ENCODE results near the gene RTL10. TPM values are rescaled to one million over a fixed set of nuclear protein-coding genes. Genes with fewer than 3 reads are reported as not detected.

Gene RTL10
- polyA plus RNA-seq, 1 donor from 2014 or later = 11.7 TPM

DNA sequence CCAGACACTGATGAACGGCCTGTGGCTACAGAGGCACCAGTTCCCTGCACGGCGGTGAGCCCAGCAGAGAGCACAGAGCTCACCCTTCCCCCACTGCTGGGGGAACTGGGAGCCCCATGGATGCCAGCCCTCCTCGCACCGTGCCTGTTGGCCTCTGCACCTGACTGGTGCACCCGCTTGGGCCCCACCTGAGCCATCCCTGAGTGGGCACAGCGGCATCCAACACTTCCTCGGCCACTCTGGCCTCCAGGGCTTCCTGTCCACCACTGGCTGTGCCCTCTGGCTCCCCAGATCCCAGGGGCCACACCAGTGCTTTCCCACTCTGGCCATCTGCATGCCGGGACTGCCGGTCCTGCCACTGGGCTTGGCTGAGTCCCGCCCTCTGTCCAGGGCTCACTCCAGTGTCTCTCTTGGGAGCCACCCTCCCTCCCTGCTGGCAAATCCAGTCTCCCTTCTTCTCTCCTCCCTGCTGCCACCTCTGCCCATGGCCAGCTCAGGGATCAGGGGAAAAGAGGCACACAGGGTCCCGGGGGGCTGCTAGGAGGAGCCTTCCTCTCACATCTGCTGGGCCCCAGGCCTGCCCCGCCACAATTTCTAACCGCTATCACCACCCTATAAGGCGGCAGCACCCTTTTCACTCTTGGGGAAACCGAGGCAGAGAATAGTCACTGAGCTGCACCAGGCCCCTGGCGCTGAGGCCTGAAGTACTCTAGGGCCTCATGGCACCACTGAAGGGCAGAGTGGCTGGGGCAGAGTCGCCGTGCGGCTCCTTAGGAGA lies 33.0 kb downstream of the RTL10 start:
- TF ChIP-seq RAD21 (conservative IDR thresholded peaks at IDR 0.05) (no peak), MXI1 (conservative IDR thresholded peaks at IDR 0.05; ENCODE audit: poor library complexity, severe bottlenecking) (no peak), SMC3 (conservative IDR thresholded peaks at IDR 0.05; ENCODE audit: poor library complexity) (no peak), POLR2AphosphoS5 (IDR thresholded peaks at IDR 0.05) (no peak), EZH2 (IDR thresholded peaks at IDR 0.05; ENCODE audit: borderline replicate concordance, insufficient read depth, low read length, poor library complexity, severe bottlenecking) (no peak), TAF1 (IDR thresholded peaks at IDR 0.05; ENCODE audit: low read depth) (no peak), EP300 (conservative IDR thresholded peaks at IDR 0.05; ENCODE audit: poor library complexity, severe bottlenecking) (no peak)
- TF ChIP-seq, protein P1, sequence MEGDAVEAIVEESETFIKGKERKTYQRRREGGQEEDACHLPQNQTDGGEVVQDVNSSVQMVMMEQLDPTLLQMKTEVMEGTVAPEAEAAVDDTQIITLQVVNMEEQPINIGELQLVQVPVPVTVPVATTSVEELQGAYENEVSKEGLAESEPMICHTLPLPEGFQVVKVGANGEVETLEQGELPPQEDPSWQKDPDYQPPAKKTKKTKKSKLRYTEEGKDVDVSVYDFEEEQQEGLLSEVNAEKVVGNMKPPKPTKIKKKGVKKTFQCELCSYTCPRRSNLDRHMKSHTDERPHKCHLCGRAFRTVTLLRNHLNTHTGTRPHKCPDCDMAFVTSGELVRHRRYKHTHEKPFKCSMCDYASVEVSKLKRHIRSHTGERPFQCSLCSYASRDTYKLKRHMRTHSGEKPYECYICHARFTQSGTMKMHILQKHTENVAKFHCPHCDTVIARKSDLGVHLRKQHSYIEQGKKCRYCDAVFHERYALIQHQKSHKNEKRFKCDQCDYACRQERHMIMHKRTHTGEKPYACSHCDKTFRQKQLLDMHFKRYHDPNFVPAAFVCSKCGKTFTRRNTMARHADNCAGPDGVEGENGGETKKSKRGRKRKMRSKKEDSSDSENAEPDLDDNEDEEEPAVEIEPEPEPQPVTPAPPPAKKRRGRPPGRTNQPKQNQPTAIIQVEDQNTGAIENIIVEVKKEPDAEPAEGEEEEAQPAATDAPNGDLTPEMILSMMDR (IDR thresholded peaks at IDR 0.05; ENCODE audit: poor library complexity, severe bottlenecking) = no peak
- TF ChIP-seq, protein P2, sequence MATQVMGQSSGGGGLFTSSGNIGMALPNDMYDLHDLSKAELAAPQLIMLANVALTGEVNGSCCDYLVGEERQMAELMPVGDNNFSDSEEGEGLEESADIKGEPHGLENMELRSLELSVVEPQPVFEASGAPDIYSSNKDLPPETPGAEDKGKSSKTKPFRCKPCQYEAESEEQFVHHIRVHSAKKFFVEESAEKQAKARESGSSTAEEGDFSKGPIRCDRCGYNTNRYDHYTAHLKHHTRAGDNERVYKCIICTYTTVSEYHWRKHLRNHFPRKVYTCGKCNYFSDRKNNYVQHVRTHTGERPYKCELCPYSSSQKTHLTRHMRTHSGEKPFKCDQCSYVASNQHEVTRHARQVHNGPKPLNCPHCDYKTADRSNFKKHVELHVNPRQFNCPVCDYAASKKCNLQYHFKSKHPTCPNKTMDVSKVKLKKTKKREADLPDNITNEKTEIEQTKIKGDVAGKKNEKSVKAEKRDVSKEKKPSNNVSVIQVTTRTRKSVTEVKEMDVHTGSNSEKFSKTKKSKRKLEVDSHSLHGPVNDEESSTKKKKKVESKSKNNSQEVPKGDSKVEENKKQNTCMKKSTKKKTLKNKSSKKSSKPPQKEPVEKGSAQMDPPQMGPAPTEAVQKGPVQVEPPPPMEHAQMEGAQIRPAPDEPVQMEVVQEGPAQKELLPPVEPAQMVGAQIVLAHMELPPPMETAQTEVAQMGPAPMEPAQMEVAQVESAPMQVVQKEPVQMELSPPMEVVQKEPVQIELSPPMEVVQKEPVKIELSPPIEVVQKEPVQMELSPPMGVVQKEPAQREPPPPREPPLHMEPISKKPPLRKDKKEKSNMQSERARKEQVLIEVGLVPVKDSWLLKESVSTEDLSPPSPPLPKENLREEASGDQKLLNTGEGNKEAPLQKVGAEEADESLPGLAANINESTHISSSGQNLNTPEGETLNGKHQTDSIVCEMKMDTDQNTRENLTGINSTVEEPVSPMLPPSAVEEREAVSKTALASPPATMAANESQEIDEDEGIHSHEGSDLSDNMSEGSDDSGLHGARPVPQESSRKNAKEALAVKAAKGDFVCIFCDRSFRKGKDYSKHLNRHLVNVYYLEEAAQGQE (IDR thresholded peaks at IDR 0.05; ENCODE audit: borderline replicate concordance) = no peak
- Histone ChIP-seq H3K4me3 (ENCODE audit: low read length) (no peak overlapping the region), H3K79me2 (replicated peaks; ENCODE audit: insufficient read depth, low read length) (no peaks in the 10 kb centered on the region), H3K9me2 (ENCODE audit: insufficient read depth, low read length) (no peaks in the 10 kb centered on the region), H3K9ac (ENCODE audit: low read length) (no peak overlapping the region), H3F3A (ENCODE audit: insufficient read depth, low read length, poor library complexity, severe bottlenecking) (no peaks in the 10 kb centered on the region), H3K36me3 (ENCODE audit: insufficient read depth, low read length) (no peaks in the 10 kb centered on the region), H3K27me3 (ENCODE audit: insufficient read depth, low read depth, low read length) (no peaks in the 10 kb centered on the region), H4K20me1 (ENCODE audit: insufficient read depth) (no peaks in the 10 kb centered on the region), H2AFZ (ENCODE audit: low read depth, low read length) (no peak overlapping the region), H3K4me2 (ENCODE audit: low read length) (no peak overlapping the region), H3K27ac (ENCODE audit: low read length) (no peak overlapping the region), H3K9me3 (ENCODE audit: low read length) (no peaks in the 10 kb centered on the region)

DNA sequence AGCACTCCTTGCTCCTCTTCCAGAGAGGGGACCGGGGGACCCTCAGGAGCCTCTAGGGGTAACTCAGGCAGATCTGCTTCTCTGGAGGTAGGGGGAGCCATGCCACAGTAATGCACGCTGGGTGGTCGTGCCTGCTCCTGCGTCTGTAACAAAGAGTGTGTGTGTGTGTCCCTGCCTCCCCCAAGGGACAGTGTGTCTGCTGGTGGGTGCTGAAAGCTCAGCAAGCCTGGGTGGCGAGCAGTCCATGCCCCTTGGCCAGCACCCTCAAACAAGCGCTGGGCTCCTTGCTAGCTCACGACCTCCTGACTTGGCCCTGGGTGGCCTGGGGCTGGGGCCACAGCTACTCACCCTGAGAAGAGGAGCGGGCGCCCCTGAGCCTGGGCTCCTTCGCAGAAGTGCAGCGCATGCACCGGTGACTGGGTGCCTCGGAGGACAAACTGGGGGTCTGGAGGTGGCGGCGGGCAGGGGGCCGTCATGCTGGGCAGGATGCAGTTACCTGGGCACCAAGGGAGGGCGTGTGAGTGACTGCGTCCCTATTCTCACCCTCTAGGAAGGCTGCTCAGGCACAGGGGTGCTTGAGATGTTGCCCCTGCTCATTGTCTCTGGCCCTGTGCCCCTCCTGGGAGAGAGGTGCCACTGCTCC lies 33.7 kb downstream of the RTL10 start:
- Histone ChIP-seq H3F3A (ENCODE audit: insufficient read depth, low read length, poor library complexity, severe bottlenecking) (no peaks in the 10 kb centered on the region), H3K4me2 (ENCODE audit: low read length) (no peak overlapping the region), H3K79me2 (replicated peaks; ENCODE audit: insufficient read depth, low read length) (no peaks in the 10 kb centered on the region), H3K27me3 (ENCODE audit: insufficient read depth, low read depth, low read length) (no peaks in the 10 kb centered on the region), H3K36me3 (ENCODE audit: insufficient read depth, low read length) (no peaks in the 10 kb centered on the region), H3K4me3 (ENCODE audit: low read length) (no peak overlapping the region), H3K27ac (ENCODE audit: low read length) (no peak overlapping the region), H4K20me1 (ENCODE audit: insufficient read depth) (no peaks in the 10 kb centered on the region), H2AFZ (ENCODE audit: low read depth, low read length) (no peak overlapping the region), H3K9me3 (ENCODE audit: low read length) (no peaks in the 10 kb centered on the region), H3K9ac (ENCODE audit: low read length) (no peak overlapping the region), H3K9me2 (ENCODE audit: insufficient read depth, low read length) (no peaks in the 10 kb centered on the region)
- TF ChIP-seq TAF1 (IDR thresholded peaks at IDR 0.05; ENCODE audit: low read depth) (no peak), EZH2 (IDR thresholded peaks at IDR 0.05; ENCODE audit: borderline replicate concordance, insufficient read depth, low read length, poor library complexity, severe bottlenecking) (no peak), SMC3 (conservative IDR thresholded peaks at IDR 0.05; ENCODE audit: poor library complexity) (no peak), RAD21 (conservative IDR thresholded peaks at IDR 0.05) (no peak), MXI1 (conservative IDR thresholded peaks at IDR 0.05; ENCODE audit: poor library complexity, severe bottlenecking) (no peak), POLR2AphosphoS5 (IDR thresholded peaks at IDR 0.05) (no peak), EP300 (conservative IDR thresholded peaks at IDR 0.05; ENCODE audit: poor library complexity, severe bottlenecking) (no peak)
- TF ChIP-seq, protein P1 (IDR thresholded peaks at IDR 0.05; ENCODE audit: poor library complexity, severe bottlenecking) = no peak
- TF ChIP-seq, protein P2 (IDR thresholded peaks at IDR 0.05; ENCODE audit: borderline replicate concordance) = no peak
